GM11168 (cell line): ENCODE results near the gene PTPN14.

Experiments
- in situ Hi-C: fragments of 300-500 bp; cut with MboI; formaldehyde crosslinking; loops from one replicate; pipeline ENCODE4 v1.12.0; 2022; ENCODE audit warnings: low sequenced_read_pairs; ENCODE audit not compliant: unreplicated experiment

Gene PTPN14

GRCh38 chr1:214551436-214552173 is at the start of gene PTPN14:
TSS of gene PTPN14 (minus strand) at chr1:214551602. CDS start at chr1:214464803, 86,799 bp downstream.
- in situ Hi-C loops, result no loop called here

GRCh38 chr1:214593158-214593557 is 41.8 kb upstream of the PTPN14 start:
- in situ Hi-C loops, result loop anchor here (25.0 kb wide), 1 partner anchor 256 kb away; no protein-coding TSS in a partner anchor

GRCh38 chr1:214591918-214592317 is 40.5 kb upstream of the PTPN14 start:
- in situ Hi-C loops, result loop anchor here (25.0 kb wide), 1 partner anchor 255 kb away; no protein-coding TSS in a partner anchor

GRCh38 chr1:214590696-214591095 is 39.3 kb upstream of the PTPN14 start:
- in situ Hi-C loops, result loop anchor here (25.0 kb wide), 1 partner anchor 253 kb away; no protein-coding TSS in a partner anchor

- in situ Hi-C loops, result loop anchor here (25.0 kb wide), 1 partner anchor 252 kb away; no protein-coding TSS in a partner anchor
Measured at GRCh38 chr1:214588963-214589597, 37.7 kb upstream of the PTPN14 start.

GRCh38 chr1:214587165-214587564 is 35.8 kb upstream of the PTPN14 start:
- in situ Hi-C loops, result loop anchor here (25.0 kb wide), 1 partner anchor 250 kb away; no protein-coding TSS in a partner anchor

GRCh38 chr1:214586621-214587020 is 35.2 kb upstream of the PTPN14 start:
- in situ Hi-C loops, result loop anchor here (25.0 kb wide), 1 partner anchor 249 kb away; no protein-coding TSS in a partner anchor

- in situ Hi-C loops, result loop anchor here (25.0 kb wide), 1 partner anchor 248 kb away; no protein-coding TSS in a partner anchor
Measured at GRCh38 chr1:214584805-214585766, 33.7 kb upstream of the PTPN14 start.

- in situ Hi-C loops, result loop anchor here (25.0 kb wide), 1 partner anchor 247 kb away; no protein-coding TSS in a partner anchor
Measured at GRCh38 chr1:214583824-214584554, 32.6 kb upstream of the PTPN14 start.

GRCh38 chr1:214583113-214583512 is 31.7 kb upstream of the PTPN14 start:
- in situ Hi-C loops, result loop anchor here (25.0 kb wide), 1 partner anchor 246 kb away; no protein-coding TSS in a partner anchor

- in situ Hi-C loops, result loop anchor here (25.0 kb wide), 1 partner anchor 245 kb away; no protein-coding TSS in a partner anchor
Measured at GRCh38 chr1:214582289-214582891, 31.0 kb upstream of the PTPN14 start.

GRCh38 chr1:214581785-214582184 is 30.4 kb upstream of the PTPN14 start:
- in situ Hi-C loops, result loop anchor here (25.0 kb wide), 1 partner anchor 244 kb away; no protein-coding TSS in a partner anchor

GRCh38 chr1:214579183-214579582 is 27.8 kb upstream of the PTPN14 start:
- in situ Hi-C loops, result loop anchor here (25.0 kb wide), 1 partner anchor 242 kb away; no protein-coding TSS in a partner anchor

- in situ Hi-C loops, result loop anchor here (25.0 kb wide), 1 partner anchor 239 kb away; no protein-coding TSS in a partner anchor
Measured at GRCh38 chr1:214576120-214576519, 24.7 kb upstream of the PTPN14 start.

- in situ Hi-C loops, result loop anchor here (25.0 kb wide), 1 partner anchor 238 kb away; no protein-coding TSS in a partner anchor
Measured at GRCh38 chr1:214574598-214575411, 23.4 kb upstream of the PTPN14 start.

- in situ Hi-C loops, result no loop called here
Measured at GRCh38 chr1:214573386-214574318, 22.2 kb upstream of the PTPN14 start.

GRCh38 chr1:214571281-214571680 is 19.9 kb upstream of the PTPN14 start:
- in situ Hi-C loops, result no loop called here
